Activated CD4-positive, alpha-beta T cell treated with anti-CD3 and anti-CD28 coated beads, Interleukin-2, amount 10 ng/mL, durations not matched to agents 7 days and 5 days (primary cell): Measurements from ENCODE around the gene TMED10. TPM values are rescaled to one million over a fixed set of nuclear protein-coding genes. Genes with fewer than 3 reads are reported as not detected.
"Not testable (repeated sequence)": the region's sequence is repeated elsewhere in the genome, so short reads cannot be mapped to it uniquely, and the experiment has no call there.

Source experiments
- CTCF ChIA-PET: fragments of 350-600 bp; sonication (Branson Sonifier 250); formaldehyde crosslinking; loops from one replicate; lab custom pipeline; 2021; ENCODE audit warnings: antibody characterized with exemption; lab: Charles Lee
- POLR2A ChIA-PET: fragments of 350-600 bp; sonication (Branson Sonifier 250); formaldehyde crosslinking; loops from one replicate; lab custom pipeline; 2021; ENCODE audit warnings: antibody characterized with exemption; lab: Charles Lee
- DNase-seq: peaks from one replicate; pipeline ENCODE4 v3.0.0-alpha.2; 2020
- H3K27ac Mint-ChIP-seq: one replicate; pipeline ENCODE4 v1.8.0; 2021; ENCODE audit warnings: mild to moderate bottlenecking, moderate library complexity, mixed read lengths
- H3K27me3 Mint-ChIP-seq: one replicate; pipeline ENCODE4 v1.8.0; 2021; ENCODE audit warnings: mixed read lengths
- H3K36me3 Mint-ChIP-seq: one replicate; pipeline ENCODE4 v1.8.0; 2021; ENCODE audit warnings: low read depth, mixed read lengths
- H3K4me1 Mint-ChIP-seq: one replicate; pipeline ENCODE4 v1.8.0; 2021; ENCODE audit warnings: mixed read lengths
- H3K4me3 Mint-ChIP-seq: one replicate; pipeline ENCODE4 v1.8.0; 2021; ENCODE audit warnings: mild to moderate bottlenecking, moderate library complexity, mixed read lengths
- H3K9me3 Mint-ChIP-seq: one replicate; pipeline ENCODE4 v1.8.0; 2021; ENCODE audit warnings: mixed read lengths
- total RNA-seq, 2 experiments: library from RNA; stranded (reverse); gene quantifications; one replicate each; pipeline ENCODE4 v1.2.3, GENCODE V29; 2021

The TMED10 gene
- total RNA-seq, 2 experiments from 2014 or later, result 175 to 213 TPM

DNA sequence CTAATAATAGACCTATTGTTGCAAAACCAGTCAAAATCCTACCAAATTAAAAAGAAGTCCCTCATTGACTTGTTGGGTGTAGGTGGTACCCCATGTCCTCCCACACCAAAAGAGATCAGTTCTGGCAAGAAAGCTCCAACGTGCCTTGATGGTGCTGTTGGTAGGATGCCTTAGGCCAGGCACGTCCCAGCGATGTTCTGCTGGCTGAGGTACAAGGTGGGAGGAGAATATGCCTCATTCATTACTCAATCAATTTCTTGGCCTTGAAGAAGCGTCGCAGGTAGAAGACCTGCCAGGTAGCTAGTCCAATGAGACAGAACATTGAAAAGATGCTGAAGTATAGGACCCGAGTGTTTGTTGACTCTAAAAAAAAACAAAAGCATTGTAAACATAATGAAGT is 41.8 kb downstream of the TMED10 start:
- H3K4me3 Mint-ChIP-seq, result no peak overlapping the region
- DNase-seq, result no peak
- H3K27me3 Mint-ChIP-seq, result no peaks in the 10 kb centered on the region
- CTCF ChIA-PET, result interaction anchor here (1.2 to 2.1 kb wide), 3 partner anchors 19 to 169 kb away, joined by 3 to 6 read pairs (median 4); no protein-coding TSS in a partner anchor
- peaks cover 28% of the 10 kb centered on the region for H3K4me1 Mint-ChIP-seq
- peaks cover 31% of the 10 kb centered on the region for H3K36me3 Mint-ChIP-seq
- no peaks in the 10 kb centered on the region for H3K9me3 Mint-ChIP-seq
- POLR2A ChIA-PET, result no interaction called here
- no peak overlapping the region for H3K27ac Mint-ChIP-seq

DNA sequence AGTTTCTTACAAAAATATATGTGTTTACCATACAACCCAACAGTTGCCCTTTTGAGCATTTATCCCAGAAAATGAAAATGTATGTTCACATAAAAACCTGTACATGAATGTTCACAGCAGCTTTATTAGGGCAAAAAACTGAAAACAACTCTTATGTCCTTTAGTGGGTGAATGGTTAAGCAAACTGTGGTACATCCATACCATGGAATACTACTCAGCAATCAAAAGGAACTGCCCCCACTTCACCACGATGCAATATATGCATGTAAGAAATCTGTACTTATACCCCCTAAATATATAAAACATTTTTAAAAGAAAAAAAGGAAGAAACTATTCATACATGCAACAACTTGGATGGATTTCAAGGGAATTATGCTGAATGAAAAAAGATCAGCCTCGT is 42.8 kb downstream of the TMED10 start:
- ChIA-PET CTCF (interaction anchor here (2.1 kb wide), 1 partner anchor 20 kb away, joined by 4 read pairs; no protein-coding TSS in a partner anchor), POLR2A (no interaction called here)
- Mint-ChIP-seq H3K9me3 (no peaks in the 10 kb centered on the region), H3K27ac (no peak overlapping the region), H3K27me3 (no peaks in the 10 kb centered on the region), H3K4me3 (no peak overlapping the region), H3K4me1 (peaks cover 20% of the 10 kb centered on the region), H3K36me3 (peaks cover 29% of the 10 kb centered on the region)
- no peak for DNase-seq

DNA sequence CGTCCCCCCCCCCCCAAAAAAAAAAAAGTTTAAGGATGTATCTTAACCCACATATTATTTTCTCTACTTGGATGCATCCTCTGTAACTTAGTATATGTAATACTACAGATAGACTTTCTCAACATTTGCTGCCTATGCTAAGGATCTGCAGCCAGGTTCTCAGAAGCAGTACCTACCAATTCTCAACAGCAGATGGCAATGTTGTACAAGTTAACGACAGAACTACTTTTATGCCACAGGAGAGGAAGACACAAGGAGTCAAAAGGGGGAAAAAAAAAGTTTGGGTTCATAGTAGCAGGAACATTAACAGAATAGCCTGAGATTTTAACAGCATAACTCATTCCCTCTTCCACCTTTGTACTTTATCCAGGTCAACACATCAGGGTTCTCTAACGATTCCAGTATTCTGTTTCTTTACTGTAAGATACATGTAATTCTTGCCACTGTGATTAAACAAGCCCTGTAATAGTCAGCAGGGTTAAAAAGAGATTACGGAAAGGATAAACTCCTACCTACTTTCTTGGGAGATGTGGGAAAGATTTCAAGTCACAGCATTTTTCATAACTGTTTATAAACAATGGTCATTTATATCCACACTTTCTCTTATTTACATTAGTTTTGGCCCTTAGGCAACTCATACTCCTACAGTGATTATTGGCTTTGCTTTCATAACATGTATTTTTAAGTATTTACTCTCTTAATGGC is 43.9 kb downstream of the TMED10 start:
- ChIA-PET POLR2A (no interaction called here), CTCF (interaction anchor here (0.7 to 6.2 kb wide), 6 partner anchors 82 to 523 kb away, joined by 3 to 40 read pairs (median 4); no protein-coding TSS in a partner anchor)
- Mint-ChIP-seq H3K4me3 (no peak overlapping the region), H3K36me3 (peaks cover 29% of the 10 kb centered on the region), H3K4me1 (peaks cover 20% of the 10 kb centered on the region), H3K9me3 (no peaks in the 10 kb centered on the region), H3K27me3 (no peaks in the 10 kb centered on the region), H3K27ac (no peak overlapping the region)
- DNase-seq, result peak; percentile 79

DNA sequence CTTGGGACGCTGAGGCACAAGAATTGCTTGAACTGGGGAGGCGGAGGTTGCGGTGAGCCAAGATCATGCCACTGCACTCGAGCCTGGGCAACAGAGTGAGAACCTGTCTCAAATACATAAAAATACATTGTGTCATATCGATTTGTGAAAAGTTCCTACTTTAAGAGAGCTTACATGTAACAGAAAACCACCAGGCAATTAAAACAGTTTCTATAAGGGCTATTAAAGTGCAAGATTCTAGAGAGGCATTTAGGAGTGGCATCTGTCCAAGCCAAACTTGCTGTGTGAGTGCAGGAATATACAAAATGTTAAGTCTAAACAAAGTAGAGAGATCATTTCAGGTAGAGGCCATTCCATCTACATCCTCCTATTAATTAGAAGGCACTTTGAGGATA is 47.8 kb downstream of the TMED10 start:
- ChIA-PET POLR2A (no interaction called here), CTCF (interaction anchor here (0.9 to 6.2 kb wide), 3 partner anchors 167 to 174 kb away, joined by 3 to 40 read pairs (median 9); no protein-coding TSS in a partner anchor)
- Mint-ChIP-seq H3K4me1 (peaks cover 38% of the 10 kb centered on the region), H3K27me3 (no peaks in the 10 kb centered on the region), H3K36me3 (peaks cover 22% of the 10 kb centered on the region), H3K9me3 (no peaks in the 10 kb centered on the region), H3K27ac (no peak overlapping the region), H3K4me3 (peak overlapping the region; percentile 41)
- DNase-seq, result no peak

DNA sequence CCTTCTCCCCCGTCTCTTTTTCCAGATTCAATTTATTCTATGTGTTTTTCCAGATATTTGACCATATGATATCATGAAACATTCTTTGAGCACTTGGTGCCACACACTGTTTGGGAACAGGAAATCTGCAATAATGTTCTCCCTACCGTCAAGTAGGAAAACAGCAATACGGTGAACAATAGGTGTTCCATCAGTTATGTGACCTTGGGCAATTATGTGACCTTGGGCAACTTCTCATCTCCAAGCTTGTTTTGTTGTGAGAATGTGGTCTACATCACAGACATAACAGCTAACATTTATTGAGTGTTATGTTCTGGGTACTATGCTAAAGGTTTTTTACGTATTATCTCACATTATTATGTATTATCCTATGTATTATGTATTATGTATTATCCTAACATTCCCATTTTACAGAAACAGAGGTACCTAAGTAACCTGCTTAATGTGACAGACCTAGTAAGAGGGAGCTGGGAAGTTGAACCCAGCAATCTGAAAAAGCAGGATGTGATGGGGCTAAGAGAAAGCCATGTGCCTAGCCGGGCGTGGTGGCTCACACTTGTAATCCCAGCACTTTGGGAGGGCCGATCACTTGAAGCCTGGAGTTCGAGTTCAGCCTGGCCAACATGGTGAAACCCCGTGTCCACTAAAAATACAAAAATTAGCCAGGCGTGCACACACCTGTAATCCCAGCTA is 48.4 kb downstream of the TMED10 start:
- H3K4me1 Mint-ChIP-seq, result peaks cover 41% of the 10 kb centered on the region
- H3K9me3 Mint-ChIP-seq, result no peaks in the 10 kb centered on the region
- H3K27ac Mint-ChIP-seq, result peak overlapping the region; percentile 99
- CTCF ChIA-PET, result interaction anchor here (0.9 to 6.2 kb wide), 2 partner anchors 168 to 175 kb away, joined by 3 to 40 read pairs; no protein-coding TSS in a partner anchor
- POLR2A ChIA-PET, result no interaction called here
- H3K4me3 Mint-ChIP-seq, result peak overlapping the region; percentile 98
- DNase-seq, result no peak
- no peaks in the 10 kb centered on the region for H3K27me3 Mint-ChIP-seq
- peaks cover 18% of the 10 kb centered on the region for H3K36me3 Mint-ChIP-seq

DNA sequence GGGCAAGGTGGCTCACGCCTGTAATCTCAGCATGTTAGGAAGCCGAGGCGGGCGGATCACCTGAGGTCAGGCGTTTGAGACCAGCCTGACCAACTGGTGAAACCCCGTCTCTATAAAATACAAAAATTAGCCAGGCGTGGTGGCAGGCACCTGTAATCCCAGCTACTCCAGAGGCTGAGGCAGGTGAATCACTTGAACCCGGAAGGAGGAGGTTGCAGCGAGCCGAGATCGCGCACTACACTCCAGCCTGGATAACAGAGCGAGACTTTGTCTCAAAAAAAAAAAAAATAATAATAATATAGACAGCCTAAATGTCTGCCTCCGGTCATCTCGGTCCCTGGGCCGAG is 49.0 kb downstream of the TMED10 start:
- Mint-ChIP-seq H3K4me1 (peaks cover 38% of the 10 kb centered on the region), H3K36me3 (peaks cover 16% of the 10 kb centered on the region), H3K4me3 (peak overlapping the region; percentile 98), H3K27ac (peak overlapping the region; percentile 99)
- not testable (repeated sequence) for H3K9me3 Mint-ChIP-seq, DNase-seq, H3K27me3 Mint-ChIP-seq
- ChIA-PET CTCF (interaction anchor here (1.0 to 6.2 kb wide), 5 partner anchors 26 to 176 kb away, joined by 3 to 40 read pairs (median 4); no protein-coding TSS in a partner anchor), POLR2A (interaction anchor here (1.3 kb wide), 1 partner anchor 131 kb away, joined by 5 read pairs; no protein-coding TSS in a partner anchor)

DNA sequence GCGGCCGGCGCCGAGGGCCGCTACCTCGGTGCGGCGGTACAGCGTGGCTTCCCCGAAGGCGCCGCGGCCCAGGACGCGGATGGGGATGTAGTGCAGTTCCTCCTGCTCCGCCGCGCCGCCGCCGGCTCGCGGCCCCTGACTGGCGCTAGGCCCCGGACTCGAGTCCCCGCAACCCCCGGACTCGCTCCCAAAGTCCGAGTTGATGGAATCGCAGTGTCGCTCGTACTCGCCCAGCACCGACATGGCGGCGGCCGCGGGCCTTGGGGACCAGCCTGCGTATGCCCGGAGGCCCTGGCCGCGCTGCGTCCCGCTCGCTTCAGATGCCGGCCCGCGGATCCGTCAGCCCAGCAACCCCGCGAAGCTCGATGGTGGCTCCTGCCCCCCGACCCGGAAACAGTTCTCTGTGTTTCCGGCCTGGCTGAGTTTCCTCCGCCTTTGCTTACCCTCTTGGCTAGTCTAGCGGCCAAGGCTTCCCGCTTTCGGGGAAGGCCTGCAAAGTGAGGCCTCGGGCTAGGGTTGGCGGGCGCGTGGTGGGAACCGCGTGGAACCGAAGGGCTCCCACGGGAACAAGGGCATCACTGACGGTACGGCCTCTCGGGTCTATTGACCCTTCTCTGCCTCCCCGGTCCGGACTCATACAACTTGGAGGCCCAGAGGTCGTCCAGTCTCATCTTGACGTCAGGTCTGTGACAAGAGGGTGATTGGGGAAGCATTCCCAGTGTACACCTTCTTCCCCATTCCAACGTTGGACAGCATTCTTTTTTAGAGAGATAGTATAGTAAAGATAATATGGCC is 49.5 kb downstream of the TMED10 start, which contains the start of gene NEK9:
Gene NEK9 (minus strand): TSS at position 370 of the 795 bp plus-strand sequence. CDS start 127 bp downstream, at position 243.
- peak within 1 kb of the TSS; percentile 98 for H3K4me3 Mint-ChIP-seq
- peaks cover 39% of the 10 kb centered on the region for H3K4me1 Mint-ChIP-seq
- H3K27ac Mint-ChIP-seq, result peak within 1 kb of the TSS; percentile 99
- ChIA-PET POLR2A (interaction anchor here (0.7 to 1.3 kb wide), 2 partner anchors 100 to 132 kb away, joined by 4 to 5 read pairs; no protein-coding TSS in a partner anchor), CTCF (interaction anchor here (0.7 to 6.2 kb wide), 9 partner anchors 18 to 176 kb away, joined by 3 to 40 read pairs (median 4); no protein-coding TSS in a partner anchor)
- no peaks in the 10 kb centered on the region for H3K27me3 Mint-ChIP-seq
- H3K36me3 Mint-ChIP-seq, result peaks cover 18% of the 10 kb centered on the region
- peak; percentile 92 for DNase-seq
- no peaks in the 10 kb centered on the region for H3K9me3 Mint-ChIP-seq

DNA sequence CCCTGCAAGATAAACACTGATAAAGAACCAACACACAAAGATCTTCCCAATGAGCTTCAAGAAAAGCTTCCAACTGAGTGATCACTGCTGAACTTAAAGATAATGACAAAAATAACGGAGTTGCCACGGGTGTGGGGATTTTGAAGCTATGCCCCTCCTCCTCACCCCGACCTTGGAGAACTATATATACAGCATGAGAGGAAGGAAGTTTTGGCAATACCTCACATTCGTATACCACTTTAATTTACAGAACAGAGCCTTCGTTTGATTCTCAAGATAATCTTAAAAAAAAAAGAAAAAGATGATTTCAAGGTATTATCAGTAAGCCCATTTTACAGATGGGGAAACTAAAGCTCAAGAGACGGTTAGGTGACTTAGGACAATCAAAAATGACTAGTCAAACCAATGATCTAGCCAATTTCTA is 50.3 kb downstream of the TMED10 start:
- H3K36me3 Mint-ChIP-seq, result peaks cover 21% of the 10 kb centered on the region
- H3K27ac Mint-ChIP-seq, result peak overlapping the region; percentile 99
- H3K9me3 Mint-ChIP-seq, result no peaks in the 10 kb centered on the region
- POLR2A ChIA-PET, result interaction anchor here (0.7 to 1.3 kb wide), 3 partner anchors 8 to 133 kb away, joined by 3 to 5 read pairs (median 4); no protein-coding TSS in a partner anchor
- peak; percentile 16 for DNase-seq
- no peaks in the 10 kb centered on the region for H3K27me3 Mint-ChIP-seq
- peaks cover 41% of the 10 kb centered on the region for H3K4me1 Mint-ChIP-seq
- peak overlapping the region; percentile 98 for H3K4me3 Mint-ChIP-seq
- CTCF ChIA-PET, result interaction anchor here (0.7 to 1.4 kb wide), 7 partner anchors 19 to 169 kb away, joined by 3 to 4 read pairs (median 4); no protein-coding TSS in a partner anchor

DNA sequence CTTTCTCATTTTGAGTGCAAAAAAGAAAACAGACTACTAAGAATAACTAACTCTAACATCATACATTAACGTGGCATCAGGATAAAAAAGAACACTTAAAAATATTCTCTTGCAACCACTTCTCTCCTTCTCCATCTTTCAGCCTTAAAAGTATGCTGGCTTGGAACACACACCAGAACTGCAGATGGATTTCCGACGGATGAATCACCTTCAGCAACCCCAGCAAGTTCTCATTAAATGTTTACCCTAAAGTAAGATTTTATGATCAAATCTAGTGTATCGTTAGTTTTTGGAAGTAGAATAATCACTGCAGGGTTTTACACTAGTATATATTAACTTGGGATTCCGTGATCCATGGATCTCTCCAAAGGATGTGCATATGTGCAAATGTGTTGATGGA is 50.8 kb downstream of the TMED10 start:
- H3K9me3 Mint-ChIP-seq, result no peaks in the 10 kb centered on the region
- no peaks in the 10 kb centered on the region for H3K27me3 Mint-ChIP-seq

DNA sequence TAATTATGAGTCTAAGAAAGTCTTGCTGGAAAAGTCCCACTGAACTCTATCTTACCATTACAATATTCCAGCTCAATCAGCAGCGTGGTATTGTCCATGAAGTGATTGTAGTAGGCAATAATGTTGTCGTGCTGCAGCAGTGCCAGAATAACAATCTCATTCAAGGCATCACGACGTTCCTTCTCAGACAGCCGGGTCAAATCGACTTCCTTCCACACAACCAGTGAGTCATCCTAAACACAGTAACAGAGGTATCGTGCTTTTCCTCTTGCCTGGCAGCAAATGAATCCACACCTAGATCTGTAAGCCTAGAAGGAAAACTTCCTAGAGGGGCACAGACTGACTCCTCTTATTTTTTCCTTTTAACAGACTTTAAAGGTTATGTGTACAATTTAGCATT is 52.4 kb downstream of the TMED10 start:
- Mint-ChIP-seq H3K9me3 (no peaks in the 10 kb centered on the region), H3K27me3 (no peaks in the 10 kb centered on the region), H3K4me1 (peaks cover 49% of the 10 kb centered on the region), H3K27ac (peak overlapping the region; percentile 0), H3K4me3 (no peak overlapping the region), H3K36me3 (peaks cover 32% of the 10 kb centered on the region)
- POLR2A ChIA-PET, result no interaction called here
- CTCF ChIA-PET, result interaction anchor here (0.6 to 1.7 kb wide), 3 partner anchors 115 to 240 kb away, joined by 3 to 4 read pairs (median 3); no protein-coding TSS in a partner anchor
- peak; percentile 26 for DNase-seq

More for the DNA sequence above, 50.8 kb downstream of the TMED10 start:
- no peak for DNase-seq
- Mint-ChIP-seq H3K36me3 (peaks cover 26% of the 10 kb centered on the region), H3K4me3 (peak overlapping the region; percentile 98), H3K27ac (peak overlapping the region; percentile 99), H3K4me1 (peaks cover 45% of the 10 kb centered on the region)
- CTCF ChIA-PET, result interaction anchor here (1.0 kb wide), 1 partner anchor 19 kb away, joined by 3 read pairs; no protein-coding TSS in a partner anchor
- POLR2A ChIA-PET, result interaction anchor here (0.9 kb wide), 1 partner anchor 8 kb away, joined by 3 read pairs; no protein-coding TSS in a partner anchor

DNA sequence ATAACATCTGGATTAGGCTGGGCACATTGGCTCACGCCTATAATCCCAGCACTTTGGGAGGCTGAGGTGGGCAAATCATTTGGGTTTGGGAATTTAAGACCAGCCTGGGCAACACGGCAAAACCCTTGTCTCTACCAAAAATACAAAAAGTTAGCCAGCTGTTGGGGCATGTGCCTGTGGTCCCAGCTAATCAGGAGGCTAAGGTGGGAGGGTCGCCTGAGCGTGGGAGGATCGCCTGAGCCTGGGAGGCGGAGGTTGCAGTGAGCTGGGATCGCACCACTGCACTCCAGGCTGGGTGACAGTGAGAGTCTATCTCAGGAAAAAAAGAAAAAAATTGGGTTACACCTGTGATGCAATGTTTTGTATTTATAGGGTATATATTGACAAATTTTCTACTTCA is 54.9 kb downstream of the TMED10 start:
- no peaks in the 10 kb centered on the region for H3K27me3 Mint-ChIP-seq
- DNase-seq, result no peak
- ChIA-PET CTCF (no interaction called here), POLR2A (no interaction called here)
- no peaks in the 10 kb centered on the region for H3K9me3 Mint-ChIP-seq
- no peak overlapping the region for H3K27ac Mint-ChIP-seq
- H3K36me3 Mint-ChIP-seq, result peaks cover 39% of the 10 kb centered on the region
- no peak overlapping the region for H3K4me3 Mint-ChIP-seq
- peaks cover 39% of the 10 kb centered on the region for H3K4me1 Mint-ChIP-seq
